Measurements from ENCODE around the gene UBE2N.
A peak's percentile ranks its signal among the peaks of the same experiment; 100 is the strongest.
"Not testable (repeated sequence)": the region's sequence is repeated elsewhere in the genome, so short reads cannot be mapped to it uniquely, and the experiment has no call there.

Gene UBE2N

GRCh38 chr12:93409343-93410187 is 32.2 kb downstream of the UBE2N start:
- DNase-seq, result not testable (repeated sequence)

GRCh38 chr12:93408813-93409212 is 32.9 kb downstream of the UBE2N start:
- no peak for DNase-seq

GRCh38 chr12:93407963-93408283 is 33.8 kb downstream of the UBE2N start:
- DNase-seq, result no peak

GRCh38 chr12:93407054-93407962 is 34.4 kb downstream of the UBE2N start:
- DNase-seq, result no peak

- DNase-seq, result no peak
Observed at GRCh38 chr12:93404961-93405849, 36.5 kb downstream of the UBE2N start.

GRCh38 chr12:93403988-93404803 is 37.6 kb downstream of the UBE2N start:
- no peak for DNase-seq

- no peak for DNase-seq
Observed at GRCh38 chr12:93402333-93403311, 39.1 kb downstream of the UBE2N start.

GRCh38 chr12:93399183-93399863 is 42.4 kb downstream of the UBE2N start:
- DNase-seq, result not testable (repeated sequence)

- DNase-seq, result no peak
Observed at GRCh38 chr12:93397412-93397811, 44.3 kb downstream of the UBE2N start.

GRCh38 chr12:93393425-93393824 is 48.3 kb downstream of the UBE2N start:
- DNase-seq, result no peak

GRCh38 chr12:93390549-93391297 is 51.0 kb downstream of the UBE2N start:
- DNase-seq, result no peak

- DNase-seq, result no peak
Observed at GRCh38 chr12:93390031-93390430, 51.7 kb downstream of the UBE2N start.

- peak; percentile 34 to 54 for DNase-seq
Observed at GRCh38 chr12:93387780-93388179, 54.0 kb downstream of the UBE2N start.

- DNase-seq, result not testable (repeated sequence)
Observed at GRCh38 chr12:93381976-93382437, 59.7 kb downstream of the UBE2N start.

- no peak for DNase-seq
Observed at GRCh38 chr12:93381161-93381975, 60.4 kb downstream of the UBE2N start.

GRCh38 chr12:93380480-93381121 is 61.1 kb downstream of the UBE2N start:
- DNase-seq, result no peak

- DNase-seq, result no peak
Observed at GRCh38 chr12:93379981-93380361, 61.8 kb downstream of the UBE2N start.

Measured in stimulated activated CD4-positive, alpha-beta T cell treated with anti-CD3 and anti-CD28 coated beads, Interleukin-2, amount 100 ng/mL, for 48 hours (primary cell).